Endothelial cell (in vitro differentiated cells): ENCODE results near the gene KHSRP. TPM values are rescaled to one million over a fixed set of nuclear protein-coding genes. Genes with fewer than 3 reads are reported as not detected.

ENCODE experiments used
- DNase-seq: peaks from one replicate; pipeline ENCODE4 v3.0.0; 2021; ENCODE audit warnings: low spot score
- H3K27ac Mint-ChIP-seq: one replicate; pipeline ENCODE4 v1.8.0; 2021; ENCODE audit warnings: mixed read lengths, inconsistent platforms; ENCODE audit not compliant: unreplicated experiment
- H3K27me3 Mint-ChIP-seq: one replicate; pipeline ENCODE4 v1.8.0; 2021; ENCODE audit warnings: mild to moderate bottlenecking, moderate library complexity, mixed read lengths, inconsistent platforms; ENCODE audit not compliant: unreplicated experiment
- H3K36me3 Mint-ChIP-seq: one replicate; pipeline ENCODE4 v1.8.0; 2021; ENCODE audit warnings: mild to moderate bottlenecking, low read depth, mixed read lengths, inconsistent platforms; ENCODE audit not compliant: unreplicated experiment
- H3K4me1 Mint-ChIP-seq: one replicate; pipeline ENCODE4 v1.8.0; 2021; ENCODE audit warnings: mild to moderate bottlenecking, mixed read lengths, inconsistent platforms; ENCODE audit not compliant: unreplicated experiment
- H3K4me3 Mint-ChIP-seq: one replicate; pipeline ENCODE4 v1.8.0; 2021; ENCODE audit warnings: mild to moderate bottlenecking, mixed read lengths, inconsistent platforms; ENCODE audit not compliant: unreplicated experiment
- H3K9me3 Mint-ChIP-seq: one replicate; pipeline ENCODE4 v1.8.0; 2021; ENCODE audit warnings: mixed read lengths, inconsistent platforms; ENCODE audit not compliant: unreplicated experiment
- total RNA-seq: library from RNA; stranded (reverse); fragmentation: NEBNext Ultra II Directional; extraction: Animal tissue kit (Norgen Biotek cat#: 25700); gene quantifications from one replicate; pipeline ENCODE4 v1.2.1, GENCODE V29; 2021; ENCODE audit not compliant: unreplicated experiment
- TF ChIP-seq, protein P1 (sequence below): fragments of 200-600 bp; sonication (generic); IDR thresholded peaks from one replicate; pipeline ENCODE4 v1.5.0; 2021; ENCODE audit warnings: antibody characterized with exemption; ENCODE audit not compliant: unreplicated experiment

The KHSRP gene
- total RNA-seq, 1 donor from 2014 or later, result 290 TPM

GRCh38 chr19:6467384-6467783 is 42.8 kb upstream of the KHSRP start:
- Mint-ChIP-seq H3K9me3 (no peaks in the 10 kb centered on the region), H3K27me3 (peaks cover 12% of the 10 kb centered on the region), H3K27ac (no peak overlapping the region), H3K4me3 (no peak overlapping the region), H3K4me1 (no peaks in the 10 kb centered on the region), H3K36me3 (no peaks in the 10 kb centered on the region)
- no peak for DNase-seq
- TF ChIP-seq, protein P1, sequence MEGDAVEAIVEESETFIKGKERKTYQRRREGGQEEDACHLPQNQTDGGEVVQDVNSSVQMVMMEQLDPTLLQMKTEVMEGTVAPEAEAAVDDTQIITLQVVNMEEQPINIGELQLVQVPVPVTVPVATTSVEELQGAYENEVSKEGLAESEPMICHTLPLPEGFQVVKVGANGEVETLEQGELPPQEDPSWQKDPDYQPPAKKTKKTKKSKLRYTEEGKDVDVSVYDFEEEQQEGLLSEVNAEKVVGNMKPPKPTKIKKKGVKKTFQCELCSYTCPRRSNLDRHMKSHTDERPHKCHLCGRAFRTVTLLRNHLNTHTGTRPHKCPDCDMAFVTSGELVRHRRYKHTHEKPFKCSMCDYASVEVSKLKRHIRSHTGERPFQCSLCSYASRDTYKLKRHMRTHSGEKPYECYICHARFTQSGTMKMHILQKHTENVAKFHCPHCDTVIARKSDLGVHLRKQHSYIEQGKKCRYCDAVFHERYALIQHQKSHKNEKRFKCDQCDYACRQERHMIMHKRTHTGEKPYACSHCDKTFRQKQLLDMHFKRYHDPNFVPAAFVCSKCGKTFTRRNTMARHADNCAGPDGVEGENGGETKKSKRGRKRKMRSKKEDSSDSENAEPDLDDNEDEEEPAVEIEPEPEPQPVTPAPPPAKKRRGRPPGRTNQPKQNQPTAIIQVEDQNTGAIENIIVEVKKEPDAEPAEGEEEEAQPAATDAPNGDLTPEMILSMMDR, result no peak

DNA sequence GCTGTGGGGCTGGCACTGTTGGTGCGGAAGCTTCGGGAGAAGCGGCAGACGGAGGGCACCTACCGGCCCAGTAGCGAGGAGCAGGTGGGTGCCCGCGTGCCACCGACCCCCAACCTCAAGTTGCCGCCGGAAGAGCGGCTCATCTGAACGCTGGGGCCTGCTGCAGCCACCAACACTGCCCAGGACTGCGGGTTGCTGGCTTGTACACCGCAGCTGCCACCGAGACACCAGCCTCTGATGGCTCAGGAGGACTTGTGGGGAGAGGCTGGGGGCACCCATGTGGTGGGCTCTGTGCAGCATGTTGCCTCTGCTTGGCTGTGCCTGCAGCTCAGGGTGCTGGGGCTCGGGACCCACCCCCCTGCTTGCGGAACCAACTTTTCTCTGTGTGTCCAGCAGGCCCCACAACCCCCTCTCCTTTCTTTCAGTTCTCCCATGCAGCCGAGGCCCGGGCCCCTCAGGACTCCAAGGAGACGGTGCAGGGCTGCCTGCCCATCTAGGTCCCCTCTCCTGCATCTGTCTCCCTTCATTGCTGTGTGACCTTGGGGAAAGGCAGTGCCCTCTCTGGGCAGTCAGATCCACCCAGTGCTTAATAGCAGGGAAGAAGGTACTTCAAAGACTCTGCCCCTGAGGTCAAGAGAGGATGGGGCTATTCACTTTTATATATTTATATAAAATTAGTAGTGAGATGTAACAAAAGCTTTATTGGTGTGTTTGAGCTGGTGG is 42.1 kb upstream of the KHSRP start:
- H3K36me3 Mint-ChIP-seq, result no peaks in the 10 kb centered on the region
- no peaks in the 10 kb centered on the region for H3K9me3 Mint-ChIP-seq
- H3K4me3 Mint-ChIP-seq, result no peak overlapping the region
- TF ChIP-seq, protein P1, result no peak
- peaks cover 12% of the 10 kb centered on the region for H3K27me3 Mint-ChIP-seq
- no peak for DNase-seq
- no peak overlapping the region for H3K27ac Mint-ChIP-seq
- H3K4me1 Mint-ChIP-seq, result no peaks in the 10 kb centered on the region

DNA sequence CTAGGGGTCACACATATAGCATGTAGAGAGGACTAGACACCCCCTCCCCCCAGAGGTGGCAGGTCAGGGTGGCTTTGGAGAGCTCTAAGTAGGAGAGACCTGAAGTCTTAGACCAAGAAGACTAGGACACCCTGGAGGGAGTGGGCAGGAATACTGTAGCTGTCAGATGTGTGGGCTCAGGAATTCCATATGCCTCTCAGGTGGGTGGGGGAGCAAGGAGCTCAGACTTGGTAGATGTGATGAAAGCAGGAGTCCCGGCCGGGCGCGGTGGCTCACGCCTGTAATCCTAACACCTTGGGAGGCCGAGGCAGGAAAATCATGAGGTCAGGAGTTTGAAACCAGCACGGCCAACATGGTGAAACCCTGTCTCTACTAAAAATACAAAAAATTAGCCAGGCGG is 41.1 kb upstream of the KHSRP start:
- Mint-ChIP-seq H3K27me3 (peaks cover 12% of the 10 kb centered on the region), H3K4me3 (no peak overlapping the region), H3K36me3 (no peaks in the 10 kb centered on the region), H3K9me3 (no peaks in the 10 kb centered on the region), H3K4me1 (no peaks in the 10 kb centered on the region), H3K27ac (no peak overlapping the region)
- TF ChIP-seq, protein P1, result no peak
- DNase-seq, result no peak

GRCh38 chr19:6465006-6465405 is 40.4 kb upstream of the KHSRP start:
- Mint-ChIP-seq H3K27ac (no peak overlapping the region), H3K27me3 (peaks cover 12% of the 10 kb centered on the region)
- TF ChIP-seq, protein P1, result no peak

GRCh38 chr19:6464070-6464873 is 39.7 kb upstream of the KHSRP start, which contains the start of gene CRB3:
Gene CRB3, plus strand, starts transcription at chr19:6464271. Its CDS starts 431 bp downstream, at chr19:6464702.
- TF ChIP-seq, protein P1, result no peak
- no peak for DNase-seq
- Mint-ChIP-seq H3K27ac (no peak within 1 kb of the TSS), H3K9me3 (no peaks in the 10 kb centered on the region), H3K4me3 (no peak within 1 kb of the TSS), H3K36me3 (no peaks in the 10 kb centered on the region), H3K4me1 (peaks cover 3% of the 10 kb centered on the region), H3K27me3 (peaks cover 12% of the 10 kb centered on the region)

More at GRCh38 chr19:6465006-6465405, 40.4 kb upstream of the KHSRP start:
- no peak for DNase-seq
- no peaks in the 10 kb centered on the region for H3K36me3 Mint-ChIP-seq
- peaks cover 2% of the 10 kb centered on the region for H3K4me1 Mint-ChIP-seq
- no peak overlapping the region for H3K4me3 Mint-ChIP-seq
- H3K9me3 Mint-ChIP-seq, result no peaks in the 10 kb centered on the region
